ENCODE measurements around the gene SERTAD1. TPM values are rescaled to one million over a fixed set of nuclear protein-coding genes. Genes with fewer than 3 reads are reported as not detected.
A peak's percentile ranks its signal among the peaks of the same experiment; 100 is the strongest.

Gene SERTAD1
- total RNA-seq (10 to 100 TPM in 6 of 7 donors, 1 to 10 TPM in 1; 9.8 to 19.7 (median 13.2) TPM), polyA plus RNA-seq (10 to 100 TPM in 1 of 3 donors, 1 to 10 TPM in 2; 8.5 to 14.9 (median 9.4) TPM)
- long read RNA-seq, donor 1, transcript SERTAD1-201 (2 exons, 2,114 nt) = major isoform, 17 of 17 reads
- long read RNA-seq, donor 1, partial matches to known transcripts = 0 of 17 reads
- long read RNA-seq, donor 1, other reads (novel, unspliced or antisense) = 0 of 17 reads
- long read RNA-seq, donor 2, transcript SERTAD1-201 (2 exons, 2,114 nt) = major isoform, 10 of 10 reads
- long read RNA-seq, donor 2, partial matches to known transcripts = 0 of 10 reads
- long read RNA-seq, donor 2, other reads (novel, unspliced or antisense) = 0 of 10 reads

GRCh38 chr19:40425450-40426287 is at the start of gene SERTAD1:
Gene SERTAD1 (minus strand): TSS chr19:40425992. CDS start chr19:40423546, 2,446 bp downstream.
- peak; percentile 100 for DNase-seq
- Histone ChIP-seq H3K4me3 (peak within 1 kb of the TSS; percentile 60 to 79 (median 73)), H3K27ac (peak within 1 kb of the TSS; percentile 97 to 100 (median 99)), H3K36me3 (peaks cover 0 to 16% (median 11%) of the 10 kb centered on the region in 6 donors), H3K4me1 (peaks cover 19 to 53% (median 43%) of the 10 kb centered on the region in 6 donors), H3K9me3 (no peaks in the 10 kb centered on the region), H3K27me3 (replicated peaks in 1 of 7) (no peaks in the 10 kb centered on the region)
- 0 to 1% (median 0%) methylated on average over 44 to 75 of the region's 75 CpGs for WGBS, 5 donors
- TF ChIP-seq CTCF (IDR thresholded peaks at IDR 0.05 in 8 of 11, conservative IDR thresholded peaks at IDR 0.05 in 3 of 11) (peak; percentile 60 to 88 (median 76)), POLR2AphosphoS5 (IDR thresholded peaks at IDR 0.05) (peak; percentile 100), POLR2A (IDR thresholded peaks at IDR 0.05) (peak; percentile 96 to 99 (median 96))
- intact Hi-C loops (cut with DNase I; ENCODE audit: low total_unique reads) = no loop called here

- H3K4me1 ChIP-seq = no peaks in the 10 kb centered on the region
- H3K27ac ChIP-seq = no peak overlapping the region
- TF ChIP-seq CTCF (IDR thresholded peaks at IDR 0.05 in 8 of 11, conservative IDR thresholded peaks at IDR 0.05 in 3 of 11) (no peak), POLR2A (IDR thresholded peaks at IDR 0.05) (no peak)
- no peaks in the 10 kb centered on the region for H3K36me3 ChIP-seq
- 81 to 91% (median 89%) methylated on average over 4 of the region's 4 CpGs for WGBS, 5 donors
- DNase-seq = no peak
- intact Hi-C loops (cut with DNase I; ENCODE audit: low total_unique reads) = no loop called here
- no peaks in the 10 kb centered on the region for H3K9me3 ChIP-seq
- H3K27me3 ChIP-seq (replicated peaks in 1 of 7) = no peaks in the 10 kb centered on the region
- no peak overlapping the region for H3K4me3 ChIP-seq
These were observed 48.9 kb upstream of the SERTAD1 start for GRCh38 chr19:40474737-40475136.

GRCh38 chr19:40472516-40472915 is 46.7 kb upstream of the SERTAD1 start:
- peaks cover 0 to 3% (median 2%) of the 10 kb centered on the region in 6 donors for H3K4me1 ChIP-seq
- intact Hi-C loops (cut with DNase I; ENCODE audit: low total_unique reads) = no loop called here
- H3K36me3 ChIP-seq = no peaks in the 10 kb centered on the region
- H3K27ac ChIP-seq = no peak overlapping the region
- TF ChIP-seq POLR2A (IDR thresholded peaks at IDR 0.05) (no peak), POLR2AphosphoS5 (IDR thresholded peaks at IDR 0.05) (no peak), CTCF (IDR thresholded peaks at IDR 0.05 in 8 of 11, conservative IDR thresholded peaks at IDR 0.05 in 3 of 11) (no peak)
- 93 to 95% (median 94%) methylated on average over 13 of the region's 13 CpGs for WGBS, 5 donors
- peaks cover 0 to 10% (median 2%) of the 10 kb centered on the region in 7 donors for H3K27me3 ChIP-seq (replicated peaks in 1 of 7)
- no peak for DNase-seq
- no peaks in the 10 kb centered on the region for H3K9me3 ChIP-seq
- H3K4me3 ChIP-seq = no peak overlapping the region

GRCh38 chr19:40471111-40471510 is 45.3 kb upstream of the SERTAD1 start:
- Histone ChIP-seq H3K36me3 (no peaks in the 10 kb centered on the region), H3K4me1 (peaks cover 3 to 15% (median 13%) of the 10 kb centered on the region in 6 donors), H3K9me3 (no peaks in the 10 kb centered on the region), H3K4me3 (no peak overlapping the region), H3K27ac (no peak overlapping the region), H3K27me3 (replicated peaks in 1 of 7) (peaks cover 0 to 24% (median 10%) of the 10 kb centered on the region in 7 donors)
- no peak for TF ChIP-seq POLR2A (IDR thresholded peaks at IDR 0.05)
- TF ChIP-seq CTCF (IDR thresholded peaks at IDR 0.05 in 8 of 11, conservative IDR thresholded peaks at IDR 0.05 in 3 of 11) = no peak
- no peak for TF ChIP-seq POLR2AphosphoS5 (IDR thresholded peaks at IDR 0.05)
- intact Hi-C loops (cut with DNase I; ENCODE audit: low total_unique reads) = no loop called here
- DNase-seq = no peak
- WGBS, 5 donors = 95 to 98% (median 98%) methylated on average over 3 of the region's 3 CpGs
